ENCODE data around the gene CSF2.

The CSF2 gene

DNA sequence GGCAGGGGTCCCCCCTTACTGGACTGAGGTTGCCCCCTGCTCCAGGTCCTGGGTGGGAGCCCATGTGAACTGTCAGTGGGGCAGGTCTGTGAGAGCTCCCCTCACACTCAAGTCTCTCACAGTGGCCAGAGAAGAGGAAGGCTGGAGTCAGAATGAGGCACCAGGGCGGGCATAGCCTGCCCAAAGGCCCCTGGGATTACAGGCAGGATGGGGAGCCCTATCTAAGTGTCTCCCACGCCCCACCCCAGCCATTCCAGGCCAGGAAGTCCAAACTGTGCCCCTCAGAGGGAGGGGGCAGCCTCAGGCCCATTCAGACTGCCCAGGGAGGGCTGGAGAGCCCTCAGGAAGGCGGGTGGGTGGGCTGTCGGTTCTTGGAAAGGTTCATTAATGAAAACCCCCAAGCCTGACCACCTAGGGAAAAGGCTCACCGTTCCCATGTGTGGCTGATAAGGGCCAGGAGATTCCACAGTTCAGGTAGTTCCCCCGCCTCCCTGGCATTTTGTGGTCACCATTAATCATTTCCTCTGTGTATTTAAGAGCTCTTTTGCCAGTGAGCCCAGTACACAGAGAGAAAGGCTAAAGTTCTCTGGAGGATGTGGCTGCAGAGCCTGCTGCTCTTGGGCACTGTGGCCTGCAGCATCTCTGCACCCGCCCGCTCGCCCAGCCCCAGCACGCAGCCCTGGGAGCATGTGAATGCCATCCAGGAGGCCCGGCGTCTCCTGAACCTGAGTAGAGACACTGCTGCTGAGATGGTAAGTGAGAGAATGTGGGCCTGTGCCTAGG, at the start of gene CSF2:
TSS of gene CSF2 (plus strand) at position 559 of the 783 bp plus-strand sequence. CDS start at position 594, 35 bp downstream.
- no peak for DNase-seq

DNA sequence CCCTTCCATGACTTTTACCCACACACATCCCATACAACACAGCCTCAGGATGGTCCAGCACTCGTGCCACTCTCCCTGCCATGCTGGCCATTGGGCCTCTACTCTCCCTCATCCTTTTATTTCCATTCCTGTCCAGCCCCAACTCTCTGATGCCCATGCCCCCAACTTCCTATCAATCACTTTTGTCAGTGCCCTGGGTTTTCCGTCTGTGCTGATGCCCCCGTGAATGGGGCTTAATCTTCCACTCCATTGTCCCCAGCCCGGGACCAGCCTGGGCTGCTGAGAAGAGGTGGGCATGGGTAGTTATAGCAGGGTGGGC, 49.5 kb upstream of the CSF2 start:
- no peak for DNase-seq

DNA sequence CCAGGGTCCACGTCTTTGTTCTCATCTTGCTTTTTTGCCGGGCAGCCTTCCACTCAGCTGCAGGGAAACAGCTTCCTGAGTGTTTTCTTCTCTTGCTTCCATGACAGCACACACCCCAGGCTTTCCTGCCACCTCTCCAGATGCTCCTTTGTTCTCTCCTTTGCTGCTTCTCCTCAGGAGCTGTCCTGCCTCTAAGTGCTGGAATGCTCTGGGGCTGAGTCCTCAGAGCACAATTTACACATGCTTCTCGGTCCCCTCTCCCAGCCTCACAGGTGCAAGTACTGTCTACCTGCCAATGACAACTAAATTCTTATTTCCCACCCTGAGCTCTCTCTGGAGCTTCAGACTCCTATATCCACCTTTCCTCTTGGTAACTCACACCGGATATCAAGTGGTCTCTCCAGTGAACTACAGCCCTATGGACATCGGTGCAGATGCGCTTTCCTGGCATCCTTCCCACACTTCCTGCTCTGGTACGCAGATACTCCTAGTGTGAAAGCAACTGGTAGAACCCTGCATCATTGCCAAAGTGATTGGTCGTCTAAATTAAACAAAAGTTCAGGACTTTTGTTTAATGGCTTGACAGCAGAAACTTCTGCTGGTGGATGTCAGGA, 48.7 kb upstream of the CSF2 start:
- no peak for DNase-seq

DNA sequence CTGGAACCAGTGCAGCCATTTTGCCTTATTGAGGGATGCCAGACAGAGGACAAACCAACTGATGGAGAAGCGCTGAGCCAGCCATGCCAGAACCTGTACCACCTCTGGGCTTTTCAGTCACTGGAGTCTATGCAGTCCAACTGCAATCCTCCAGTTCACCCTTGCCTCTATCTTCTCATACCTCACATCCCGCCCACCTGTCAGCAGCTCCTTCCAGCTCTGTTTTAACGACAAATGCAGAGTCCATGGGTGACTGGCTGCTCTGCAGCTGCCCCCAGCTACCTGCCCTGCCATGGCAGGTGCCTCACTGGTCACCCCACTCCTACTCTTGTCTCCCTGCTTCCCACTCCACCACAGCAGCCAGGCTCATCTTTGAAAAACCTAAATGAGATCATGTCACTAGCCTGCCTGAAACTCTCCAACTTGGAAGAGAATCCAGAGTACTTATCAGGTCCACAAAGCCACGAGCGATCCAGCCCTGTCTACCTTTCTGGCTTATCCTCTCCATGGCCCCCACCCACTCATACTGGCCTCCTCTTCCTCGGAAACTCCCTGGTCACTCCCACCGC, 48.1 kb upstream of the CSF2 start:
- DNase-seq: no peak

DNA sequence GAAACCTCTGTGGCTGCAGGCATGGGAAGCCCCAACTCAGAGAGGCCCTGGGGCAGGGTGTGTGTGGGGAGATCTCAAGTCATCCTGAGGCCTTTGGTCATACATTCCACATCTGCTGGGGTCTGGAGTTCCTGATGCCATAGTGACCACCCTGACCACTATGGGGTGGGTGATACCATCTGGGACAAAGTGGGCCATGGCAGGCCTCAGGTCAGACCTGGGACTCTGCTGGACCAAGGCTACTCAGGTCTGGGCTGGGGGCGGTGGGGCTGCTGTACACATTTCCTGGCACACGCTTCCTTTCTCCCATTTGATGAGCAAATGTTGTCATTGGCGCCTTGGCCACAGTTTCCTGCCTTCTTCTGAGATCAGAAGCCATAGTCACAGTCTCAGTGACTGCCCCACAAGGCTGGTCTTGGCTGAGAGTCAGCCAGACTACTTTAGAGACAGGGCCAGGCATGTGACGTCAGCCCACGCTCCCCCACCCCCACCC, 47.0 kb upstream of the CSF2 start:
- no peak for DNase-seq

DNA sequence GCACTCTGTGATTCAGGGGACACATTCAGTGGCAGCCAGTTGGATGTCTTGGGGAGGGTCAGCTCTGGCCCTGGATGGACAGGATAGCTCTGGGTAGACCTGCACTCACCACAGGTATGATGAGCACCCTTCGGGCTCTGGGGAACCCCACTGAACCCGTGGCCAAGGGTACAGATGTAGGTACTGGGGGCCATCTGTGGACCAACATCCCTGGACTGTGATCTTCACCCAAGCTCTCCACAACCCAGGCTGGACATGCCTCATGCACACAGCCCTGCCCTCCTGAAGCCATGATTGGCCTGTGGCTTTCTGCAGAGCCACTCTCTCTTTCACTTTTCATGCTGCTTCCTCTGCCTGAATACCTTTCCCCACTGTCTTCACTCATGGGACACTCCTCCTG, 46.6 kb upstream of the CSF2 start:
- DNase-seq: no peak

DNA sequence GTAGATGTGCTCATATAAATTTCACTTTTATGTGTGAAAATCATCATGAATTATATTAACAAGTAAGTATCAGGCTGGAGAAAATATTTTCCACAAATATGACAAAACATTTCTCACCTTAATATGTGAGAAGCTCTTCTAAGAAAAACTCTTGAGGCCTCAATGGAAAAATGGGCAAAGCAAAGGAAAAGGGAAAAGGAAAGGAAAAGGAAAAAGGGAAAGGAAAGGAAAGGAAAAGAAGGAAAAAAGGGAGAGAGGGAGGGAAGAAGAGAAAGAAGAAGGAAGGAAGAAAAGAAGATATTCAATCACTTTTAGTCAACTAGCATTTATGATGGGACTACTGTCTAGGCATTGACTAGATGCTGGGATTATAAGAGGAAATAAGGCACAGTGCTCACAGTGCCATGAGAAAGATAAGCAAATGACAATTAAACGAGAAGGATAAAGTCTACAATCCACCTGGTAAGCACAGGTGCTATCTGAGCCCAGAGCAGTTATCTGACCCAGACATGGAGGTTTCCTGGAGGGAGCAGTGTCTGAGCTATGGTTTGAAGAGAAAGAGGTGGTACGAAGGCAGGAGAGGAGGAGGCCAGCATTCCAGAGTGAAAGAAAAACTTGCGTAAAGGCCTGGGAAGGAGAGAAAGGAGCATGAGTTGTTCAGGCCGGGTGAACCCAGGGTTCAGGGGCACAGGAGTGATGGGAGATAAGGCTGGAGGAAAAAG, 43.8 kb upstream of the CSF2 start:
- no peak for DNase-seq

DNA sequence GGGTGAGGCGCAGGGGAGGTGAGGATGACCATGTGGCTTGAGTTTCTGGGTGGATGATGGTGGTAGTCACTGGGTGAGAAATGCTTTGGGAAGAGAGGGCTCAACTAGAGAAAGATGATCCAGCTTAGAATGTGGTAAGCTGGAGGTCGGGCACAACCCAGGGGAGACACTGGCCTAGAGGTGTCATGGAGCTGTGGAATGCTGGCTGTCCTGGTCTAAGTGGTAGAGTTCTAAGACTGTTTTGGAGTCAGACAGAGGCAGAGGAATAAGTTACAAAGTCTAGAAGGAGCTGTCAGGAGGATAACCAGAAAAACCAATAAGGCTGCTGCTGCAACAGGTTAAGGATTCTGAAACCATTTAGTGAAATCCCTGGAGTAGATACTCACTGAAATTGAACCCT, 43.0 kb upstream of the CSF2 start:
- no peak for DNase-seq

DNA sequence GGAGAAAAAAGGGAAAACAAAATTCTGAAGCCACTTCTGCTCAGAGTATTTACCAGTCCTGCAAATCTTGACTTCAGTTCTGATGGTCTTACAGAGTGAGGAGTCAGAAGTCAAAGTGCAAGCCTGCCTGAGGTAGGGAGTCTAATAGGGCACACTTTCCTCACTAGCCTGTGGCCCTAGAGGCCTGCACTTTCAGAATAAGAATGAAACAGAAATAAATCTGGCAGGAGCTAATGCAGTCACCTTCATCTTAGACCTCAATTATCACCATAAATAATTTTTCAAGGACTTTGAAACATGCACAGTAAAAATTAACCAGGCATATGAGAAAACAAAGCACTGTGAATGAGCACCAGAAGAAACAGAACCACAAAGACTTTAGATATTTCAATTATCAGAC, 41.4 kb upstream of the CSF2 start:
- no peak for DNase-seq

DNA sequence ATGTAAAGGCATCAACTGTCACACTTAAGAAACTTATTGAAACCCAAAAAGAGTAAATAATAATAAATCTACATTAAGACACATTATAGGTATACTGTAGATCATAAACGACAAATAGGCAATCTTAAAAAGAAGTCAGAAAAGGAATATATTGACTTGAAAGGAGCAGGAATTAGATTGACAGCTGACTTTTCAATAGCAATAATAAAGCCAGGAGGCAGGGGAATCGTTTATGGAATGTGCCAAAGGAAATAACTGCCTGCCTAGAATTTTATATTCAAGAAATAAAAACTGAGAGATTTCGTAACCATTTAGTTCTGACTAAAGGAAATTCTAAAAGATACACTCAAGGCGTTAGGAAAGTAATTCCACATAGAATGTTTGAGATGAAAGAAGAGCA, 40.5 kb upstream of the CSF2 start:
- DNase-seq: no peak

DNA sequence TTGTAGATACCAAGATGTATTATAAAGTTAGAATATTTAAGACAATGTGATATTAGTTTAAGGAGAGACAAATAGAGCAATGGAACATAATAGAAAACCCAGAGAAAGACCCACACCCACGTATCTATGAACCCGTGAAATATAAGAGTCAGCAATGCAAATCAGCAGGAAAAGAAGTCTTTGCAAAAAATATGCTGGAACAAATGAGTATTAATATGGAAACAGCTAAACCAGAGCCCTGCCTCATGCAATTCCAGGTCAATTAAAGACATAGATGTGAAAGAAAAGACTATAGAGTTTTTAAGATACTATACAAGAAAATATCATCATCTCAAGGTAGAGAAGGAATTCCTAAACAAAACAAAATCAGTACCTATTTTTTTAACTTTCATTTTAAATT, 36.2 kb upstream of the CSF2 start:
- DNase-seq: no peak

DNA sequence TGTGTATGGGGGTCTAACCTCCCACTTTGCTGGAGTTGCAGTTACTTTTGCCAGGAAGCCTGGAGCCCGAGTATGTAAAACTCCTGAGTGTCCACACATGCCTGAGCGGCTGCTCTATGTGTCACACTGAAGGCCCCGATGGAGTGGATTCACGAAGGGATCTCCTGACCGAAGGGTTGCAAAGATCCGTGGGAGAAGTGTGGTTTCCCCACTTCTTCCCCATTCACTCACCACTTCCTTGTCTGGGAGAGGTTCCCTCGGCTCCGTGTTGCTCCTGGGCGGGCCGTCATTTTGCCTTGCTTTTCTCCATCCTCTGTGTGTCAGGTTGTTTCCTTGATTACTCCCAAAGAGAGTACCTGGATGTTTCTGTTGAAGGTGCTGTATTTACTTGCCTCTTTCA, 29.4 kb upstream of the CSF2 start:
- no peak for DNase-seq

DNA sequence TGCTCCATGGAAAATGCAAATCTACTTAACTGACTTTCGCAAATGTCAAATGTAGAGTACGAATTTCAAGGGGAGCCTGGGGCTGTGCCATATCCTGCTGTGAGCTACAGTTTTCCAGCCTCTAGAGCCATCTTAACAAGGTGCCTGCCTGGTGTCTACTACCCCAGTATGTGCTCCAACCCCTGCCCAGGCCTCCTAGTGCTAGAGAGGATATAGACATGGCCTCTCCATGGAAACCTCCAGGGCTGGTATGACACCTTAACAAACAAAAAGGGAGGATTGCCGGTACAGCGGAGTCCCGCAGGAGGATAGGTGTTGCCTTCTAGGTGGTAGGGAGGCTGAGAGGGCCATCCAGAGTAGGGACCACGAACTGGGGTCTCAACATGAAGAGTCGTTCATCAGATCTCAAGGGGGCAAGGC, 26.7 kb upstream of the CSF2 start:
- no peak for DNase-seq

DNA sequence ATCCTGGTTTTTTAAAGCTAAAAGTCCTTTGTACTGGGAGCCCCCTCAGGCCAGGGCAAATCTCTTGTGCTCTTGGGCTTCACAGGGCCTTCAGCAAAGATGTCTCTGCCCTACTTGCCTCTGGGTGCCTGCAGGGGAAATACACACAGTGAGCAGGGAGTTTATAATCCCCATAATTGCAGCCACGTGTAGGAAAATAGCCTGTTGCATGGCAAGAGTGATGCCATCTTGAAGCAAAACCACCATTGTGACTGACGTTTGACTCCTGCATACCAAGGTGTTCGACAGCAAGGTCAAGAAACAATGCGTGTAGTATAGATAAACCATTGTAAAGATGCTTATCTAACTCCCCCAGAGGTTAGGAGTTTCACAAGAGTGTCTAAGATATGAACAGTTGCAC, 24.5 kb upstream of the CSF2 start:
- no peak for DNase-seq

DNA sequence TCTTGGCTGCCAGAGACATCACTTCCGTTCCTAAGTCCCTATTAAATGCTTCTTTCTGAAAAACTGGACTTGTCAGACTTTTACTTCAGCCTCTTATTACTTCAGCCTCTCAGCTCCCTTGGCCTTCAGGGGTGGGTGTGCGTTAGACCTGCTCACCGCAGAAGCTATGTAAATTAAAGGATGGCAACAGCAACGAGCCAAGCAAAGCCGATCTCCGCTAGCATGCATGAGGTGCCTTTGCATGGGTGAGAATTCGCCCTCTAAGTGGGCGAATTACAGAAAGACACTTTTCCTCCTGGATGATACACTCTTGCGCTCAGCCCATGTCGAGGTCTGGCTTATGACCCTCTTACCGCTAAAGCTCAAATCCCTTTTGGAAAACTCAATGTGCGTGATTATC, 24.0 kb upstream of the CSF2 start:
- DNase-seq: no peak

DNA sequence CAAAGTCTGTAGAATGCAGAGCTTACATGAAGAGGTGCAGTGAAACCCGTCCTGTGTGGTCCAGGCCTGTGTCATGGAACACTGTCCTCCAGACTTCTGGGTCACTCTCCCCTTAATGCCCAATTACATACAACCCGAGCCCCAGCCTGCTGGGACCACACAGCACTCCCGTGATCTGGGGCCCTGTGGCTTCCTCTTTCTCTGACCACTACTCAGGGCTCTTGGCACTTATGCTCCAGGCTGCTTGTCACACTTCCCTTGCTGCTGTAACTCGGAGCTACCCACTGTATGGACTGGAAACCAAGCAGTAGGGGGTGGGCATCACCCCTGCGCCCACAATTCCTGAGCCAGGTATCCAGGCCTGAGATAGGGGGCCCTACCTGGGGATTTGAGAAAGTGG, 23.5 kb upstream of the CSF2 start:
- DNase-seq: no peak

DNA sequence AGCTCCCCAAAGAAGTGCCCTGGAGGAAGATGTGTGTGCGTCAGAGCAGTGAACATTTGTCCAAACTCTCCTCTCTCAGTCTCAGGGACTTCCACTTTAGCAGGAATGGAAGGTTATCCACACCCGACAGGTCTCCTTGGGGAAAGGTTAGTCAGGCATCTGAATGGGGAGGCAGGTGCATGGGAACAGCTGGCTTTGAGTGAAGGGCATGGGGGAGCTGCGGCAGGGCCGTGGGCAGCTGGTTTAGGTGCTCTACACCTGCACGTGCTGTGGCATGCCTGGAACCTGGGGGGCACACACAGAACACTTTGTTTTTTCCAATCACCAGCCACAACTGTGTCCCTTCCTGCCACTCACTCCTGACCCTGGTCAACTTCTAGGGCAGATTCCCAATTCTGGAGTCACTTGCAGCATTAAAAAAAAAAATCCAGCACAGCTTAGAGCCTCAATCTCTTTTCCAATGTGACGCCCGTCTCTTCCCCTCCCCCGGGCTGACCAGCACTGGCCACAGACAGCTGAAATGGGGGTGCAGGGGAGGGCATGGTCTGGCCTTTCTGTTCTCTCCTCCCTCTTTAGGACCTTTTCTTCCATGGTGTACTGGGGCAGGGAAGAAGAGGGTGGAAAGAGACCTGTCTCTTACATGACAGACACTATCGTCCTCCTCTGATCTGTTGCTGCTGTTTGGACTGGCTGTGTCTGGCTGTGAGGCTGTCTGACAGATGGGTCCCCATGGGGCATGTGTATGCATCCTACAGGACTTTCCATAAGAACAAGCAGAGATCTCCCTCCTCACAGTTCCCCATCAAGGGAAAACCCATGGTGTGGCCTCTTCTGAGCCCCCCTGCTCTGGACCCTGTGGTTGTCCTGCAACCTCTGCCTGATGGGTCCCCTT, 22.7 kb upstream of the CSF2 start:
- no peak for DNase-seq

DNA sequence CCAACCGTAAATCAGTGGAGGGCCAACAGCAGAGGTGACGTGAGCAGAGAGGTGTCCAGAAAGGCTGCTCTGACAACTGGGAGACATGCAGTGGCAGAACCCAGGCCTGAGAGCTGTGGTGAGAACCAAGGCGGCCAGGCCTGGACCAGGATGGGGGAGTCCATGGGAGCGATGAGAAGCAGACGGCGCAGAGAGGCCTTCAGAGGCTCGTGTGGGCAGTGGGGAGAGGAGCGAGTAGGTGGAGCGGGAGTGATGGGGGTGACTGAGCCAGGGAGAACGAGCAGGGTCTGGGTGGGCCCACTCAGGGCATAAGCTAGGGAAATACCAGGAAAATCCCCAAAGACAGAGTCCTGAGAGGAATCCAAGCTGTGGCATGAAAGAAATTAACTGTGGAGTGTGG, 21.1 kb upstream of the CSF2 start:
- no peak for DNase-seq

DNA sequence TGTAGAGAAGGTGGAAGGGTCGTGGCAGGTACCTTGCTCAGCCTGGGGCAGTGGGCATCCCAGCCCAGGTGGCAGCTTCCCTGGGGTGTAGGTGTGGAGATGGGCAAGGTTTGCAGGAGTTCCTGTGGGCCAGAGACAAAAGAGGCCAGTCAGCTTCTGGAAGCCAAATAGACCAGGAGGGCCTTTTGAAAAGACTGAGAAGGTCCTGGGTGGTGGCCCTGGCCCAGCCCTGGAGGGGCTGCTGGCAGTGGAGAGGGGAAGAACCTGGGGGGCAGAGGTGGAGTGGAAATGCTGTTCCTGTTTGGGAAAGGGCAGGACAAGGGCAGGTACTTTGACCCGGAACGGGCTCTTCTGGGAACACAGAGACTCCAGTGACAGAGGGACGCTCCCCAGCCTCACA, 20.1 kb upstream of the CSF2 start:
- no peak for DNase-seq

DNA sequence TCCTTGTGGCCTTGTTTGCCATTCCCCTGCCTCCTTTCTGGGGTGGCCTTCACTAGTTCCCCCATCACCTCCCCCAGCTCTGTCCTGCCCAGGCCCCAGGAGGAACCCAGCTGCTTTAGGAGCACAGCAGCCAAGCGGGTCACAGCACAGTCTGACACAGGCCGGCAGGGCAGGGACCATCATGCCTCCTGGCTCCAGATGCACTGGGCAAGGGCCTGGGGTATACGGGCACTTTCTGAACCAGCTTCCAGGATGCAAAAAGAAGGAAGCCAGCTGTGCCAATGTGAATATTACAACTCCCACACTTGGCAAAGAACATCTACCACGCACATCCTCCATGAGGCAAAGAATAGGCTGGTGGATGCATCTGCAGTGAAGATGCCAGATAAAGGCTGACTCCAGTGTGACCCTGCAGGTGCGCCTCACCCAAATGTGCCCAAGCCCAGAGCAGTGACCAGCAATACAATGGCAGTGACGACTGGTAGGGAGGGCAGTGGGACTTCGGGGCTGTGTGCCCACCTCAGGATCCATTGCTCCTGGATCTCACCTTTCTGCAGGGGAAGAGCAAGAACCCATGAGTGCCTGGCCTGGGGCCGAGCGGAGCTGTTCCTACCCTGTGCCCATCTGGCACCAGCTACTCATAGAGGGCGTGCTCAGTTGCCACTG, 19.4 kb upstream of the CSF2 start:
- no peak for DNase-seq

DNA sequence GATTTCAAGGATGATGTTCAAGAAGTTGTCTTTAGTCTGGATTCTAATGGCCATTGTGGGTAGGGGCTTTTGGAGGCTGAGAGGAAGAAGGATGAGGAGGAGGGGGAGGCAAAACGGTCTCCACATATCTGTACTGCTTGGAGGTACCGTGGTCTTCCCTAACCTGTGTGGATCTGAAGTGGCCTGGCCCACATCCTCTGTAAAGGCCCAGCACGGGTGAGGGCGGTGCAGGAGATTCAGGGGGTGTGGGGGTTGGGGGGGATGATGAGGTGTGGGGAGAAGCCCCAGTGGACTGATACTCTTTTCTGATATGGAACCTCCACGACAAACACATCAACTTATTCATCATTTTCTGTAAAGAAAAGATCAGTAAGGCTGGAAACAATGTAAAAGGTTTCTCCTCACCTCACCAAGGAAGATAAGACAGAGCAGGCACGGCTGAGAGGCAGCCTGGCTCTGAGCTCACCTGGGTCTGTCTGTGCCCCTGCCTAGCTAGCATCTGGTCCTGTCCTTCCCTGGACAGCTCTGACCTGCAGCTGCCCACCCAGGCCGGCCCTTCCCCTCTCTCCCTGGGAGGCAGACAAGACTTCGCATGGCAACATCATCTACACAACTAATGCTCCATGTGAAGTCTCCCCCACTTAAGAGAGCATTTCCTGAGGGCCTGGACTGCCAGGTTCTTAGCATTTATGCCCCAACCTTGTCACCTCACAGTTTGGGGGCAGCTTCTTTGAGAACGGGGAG, 18.7 kb upstream of the CSF2 start:
- no peak for DNase-seq

DNA sequence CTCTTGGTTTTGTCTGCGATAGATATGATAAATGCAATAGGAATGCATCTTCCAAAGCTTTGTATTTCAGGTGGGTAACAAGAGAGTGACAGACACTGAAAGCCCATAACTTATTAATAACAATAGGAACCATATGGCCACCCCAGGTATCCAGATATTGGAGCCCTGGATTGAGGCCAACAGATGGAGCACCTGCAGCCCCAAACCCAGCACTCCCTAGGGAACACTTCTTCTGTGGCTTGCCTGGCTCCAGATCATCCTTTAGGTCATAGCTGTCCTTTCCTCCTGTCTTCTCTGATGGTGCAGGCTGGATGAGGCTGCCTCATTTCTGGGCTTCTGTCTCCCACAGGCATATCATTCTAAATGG, 18.2 kb upstream of the CSF2 start:
- no peak for DNase-seq

Data from NCI-H774 (cell line).